IPS-11a (cell line): Measurements from ENCODE around the gene OR5V1.
"Not testable (repeated sequence)": the region's sequence is repeated elsewhere in the genome, so short reads cannot be mapped to it uniquely, and the experiment has no call there.

Source experiments
- H3K4me3 ChIP-seq: one replicate; pipeline ENCODE4 v1.5.1; 2013; ENCODE audit warnings: low read depth, low read length, control low read depth

The OR5V1 gene

GRCh38 chr6:29368765-29369164, at the start of gene OR5V1:
OR5V1 (minus strand) TSS chr6:29368865; CDS start chr6:29356195, 12,670 bp downstream.
- H3K4me3 ChIP-seq = no peak within 1 kb of the TSS

GRCh38 chr6:29414588-29414987, 45.9 kb upstream of the OR5V1 start, which contains the start of gene OR12D1:
OR12D1 (plus strand) TSS chr6:29414928.
- H3K4me3 ChIP-seq = no peak within 1 kb of the TSS

GRCh38 chr6:29403801-29404200, 35.1 kb upstream of the OR5V1 start:
- no peak overlapping the region for H3K4me3 ChIP-seq

- H3K4me3 ChIP-seq = no peak overlapping the region
Observed at GRCh38 chr6:29399525-29399924, 30.9 kb upstream of the OR5V1 start.

- H3K4me3 ChIP-seq = no peak within 1 kb of the TSS
Observed at GRCh38 chr6:29395331-29395730, 26.7 kb upstream of the OR5V1 start, which contains the start of gene OR12D2. OR12D2 (plus strand) TSS chr6:29395631; CDS start chr6:29396700, 1,069 bp downstream.

GRCh38 chr6:29388533-29388932, 19.9 kb upstream of the OR5V1 start:
- no peak overlapping the region for H3K4me3 ChIP-seq

- no peak overlapping the region for H3K4me3 ChIP-seq
Observed at GRCh38 chr6:29376003-29376402, 7.3 kb upstream of the OR5V1 start.

GRCh38 chr6:29375191-29375590, 6.5 kb upstream of the OR5V1 start, which contains the start of gene OR12D3:
OR12D3 (minus strand) TSS chr6:29375291; CDS start chr6:29375287, 4 bp downstream.
- no peak within 1 kb of the TSS for H3K4me3 ChIP-seq

GRCh38 chr6:29355603-29356002, 13.1 kb downstream of the OR5V1 start:
- H3K4me3 ChIP-seq = no peak overlapping the region

GRCh38 chr6:29354980-29355379, 13.7 kb downstream of the OR5V1 start:
- H3K4me3 ChIP-seq = no peak overlapping the region

GRCh38 chr6:29349348-29349747, 19.3 kb downstream of the OR5V1 start:
- not testable (repeated sequence) for H3K4me3 ChIP-seq

GRCh38 chr6:29345380-29345779, 23.3 kb downstream of the OR5V1 start:
- H3K4me3 ChIP-seq = no peak overlapping the region

- no peak overlapping the region for H3K4me3 ChIP-seq
Observed at GRCh38 chr6:29336269-29336668, 32.4 kb downstream of the OR5V1 start.

GRCh38 chr6:29332676-29333075, 36.0 kb downstream of the OR5V1 start:
- H3K4me3 ChIP-seq = no peak overlapping the region

- no peak overlapping the region for H3K4me3 ChIP-seq
Observed at GRCh38 chr6:29325777-29326176, 42.9 kb downstream of the OR5V1 start.

- not testable (repeated sequence) for H3K4me3 ChIP-seq
Observed at GRCh38 chr6:29323332-29323731, 45.3 kb downstream of the OR5V1 start.

- no peak overlapping the region for H3K4me3 ChIP-seq
Observed at GRCh38 chr6:29319931-29320330, 48.7 kb downstream of the OR5V1 start.
